HCT116 (cell line): ENCODE results near the gene MBNL2. TPM values are rescaled to one million over a fixed set of nuclear protein-coding genes. Genes with fewer than 3 reads are reported as not detected.

ENCODE experiments used
- ATAC-seq: fragments of 200-7000 bp; cut with Tn5 transposase; 2 replicates; pipeline ENCODE4 v1.9.1; 2020; ENCODE audit warnings: mild to moderate bottlenecking, moderate library complexity
- BruUV-seq: library from RNA; stranded (reverse); fragments of 400-500 nt; replicated peaks from 2 replicates; lab custom pipeline; 2021; lab: Mats Ljungman, UMichigan
- CTCF ChIA-PET: fragments of 300-600 bp; sonication (Branson Sonifier 250); formaldehyde crosslinking; loops from one replicate; lab custom pipeline; 2021; ENCODE audit warnings: antibody characterized with exemption; lab: Charles Lee
- POLR2A ChIA-PET: fragments of 300-600, 350-600 bp; sonication (Branson Sonifier 250); formaldehyde crosslinking; loops from one replicate; lab custom pipeline; 2021; ENCODE audit warnings: antibody characterized with exemption; lab: Charles Lee
- RAD21 ChIA-PET, 2 experiments: fragments of 300-600 bp; sonication (Branson Sonifier 250); formaldehyde crosslinking; loops; one replicate each; lab custom pipeline; 2023; ENCODE audit warnings: low total read pairs in 2 of 2; ENCODE audit not compliant: uncharacterized antibody in 2 of 2, unreplicated experiment in 2 of 2, low non-redundant PET in 1 of 2; lab: Charles Lee
- DNase-seq: peaks from one replicate; pipeline ENCODE4 v3.0.0-alpha.2; 2010; ENCODE audit warnings: low read depth, low spot score
- H2AFZ ChIP-seq: fragments of 200-600 bp; shearing (Covaris generic), sonication (generic); 2 replicates; pipeline ENCODE4 v1.6.1; 2017; ENCODE audit warnings: low read depth, mixed run types, mixed read lengths, antibody characterized with exemption, low read length; ENCODE audit not compliant: poor library complexity, severe bottlenecking
- H3K27ac ChIP-seq: 2 replicates; pipeline ENCODE4 v1.5.1; 2012; ENCODE audit warnings: low read depth, low read length
- H3K27me3 ChIP-seq: fragments of 200-600 bp; sonication (generic); 2 replicates; pipeline ENCODE4 v1.6.1; 2016; ENCODE audit warnings: mixed run types, low read length, mixed read lengths; ENCODE audit not compliant: insufficient read depth
- H3K36me3 ChIP-seq, 2 experiments: fragments of 200-500 bp in 1 of 2; fragments of 200-600 bp in 1 of 2; sonication (Bioruptor generic) in 1 of 2; sonication (generic) in 1 of 2; 2 replicates each; pipeline versions ENCODE4 v1.5.1 to v1.6.1; 2014 to 2016; ENCODE audit warnings: low read length in 2 of 2, inconsistent platforms in 1 of 2, mixed read lengths in 1 of 2, mixed run types in 1 of 2; ENCODE audit not compliant: insufficient read depth in 2 of 2, control insufficient read depth in 1 of 2
- H3K4me1 ChIP-seq, 2 experiments: fragments of 200-600 bp in 1 of 2; sonication (generic) in 1 of 2; 2 replicates each; pipeline versions ENCODE4 v1.5.1 to v1.6.1; 2012 to 2017; ENCODE audit warnings: low read length in 2 of 2, inconsistent platforms in 1 of 2, mild to moderate bottlenecking in 1 of 2, mixed read lengths in 1 of 2, mixed run types in 1 of 2, moderate library complexity in 1 of 2; ENCODE audit not compliant: insufficient read depth in 2 of 2, control insufficient read depth in 1 of 2
- H3K4me2 ChIP-seq: fragments of 200-600 bp; sonication (generic); 2 replicates; pipeline ENCODE4 v1.6.1; 2017; ENCODE audit warnings: mixed run types, low read length, mixed read lengths
- H3K4me3 ChIP-seq, 2 experiments: fragments of 200-600 bp in 1 of 2; sonication (generic) in 1 of 2; replicated peaks in 1 of 2; 2 replicates each; pipeline ENCODE4 v1.5.1; 2011 to 2016; ENCODE audit warnings: low read length in 2 of 2, control low read depth in 1 of 2, low read depth in 1 of 2, mild to moderate bottlenecking in 1 of 2, mixed read lengths in 1 of 2, mixed run types in 1 of 2
- H3K79me2 ChIP-seq: fragments of 200-600 bp; sonication (generic); 2 replicates; pipeline ENCODE4 v1.6.1; 2017; ENCODE audit warnings: mild to moderate bottlenecking, mixed run types, low read length, moderate library complexity, mixed read lengths; ENCODE audit not compliant: insufficient read depth
- H3K9ac ChIP-seq: fragments of 200-600 bp; sonication (generic); 2 replicates; pipeline ENCODE4 v1.6.1; 2016; ENCODE audit warnings: low read length, mixed read lengths
- H3K9me2 ChIP-seq: fragments of 200-600 bp; sonication (generic), shearing (Covaris generic); 2 replicates; pipeline ENCODE4 v1.6.1; 2017; ENCODE audit warnings: mixed run types, mild to moderate bottlenecking, moderate library complexity; ENCODE audit not compliant: insufficient read depth
- H3K9me3 ChIP-seq, 2 experiments: fragments of 200-500 bp in 1 of 2; fragments of 200-600 bp in 1 of 2; sonication (Bioruptor generic) in 1 of 2; sonication (generic) in 1 of 2; 2 replicates each; pipeline ENCODE4 v1.6.1; 2014 to 2017; ENCODE audit warnings: low read length in 2 of 2, mixed read lengths in 2 of 2, inconsistent platforms in 1 of 2, low read depth in 1 of 2, mild to moderate bottlenecking in 1 of 2, mixed run types in 1 of 2, moderate library complexity in 1 of 2; ENCODE audit not compliant: control insufficient read depth in 1 of 2, insufficient read depth in 1 of 2
- H4K20me1 ChIP-seq: fragments of 200-600 bp; sonication (generic), shearing (Covaris generic); 2 replicates; pipeline ENCODE4 v1.6.1; 2017; ENCODE audit warnings: mixed run types, mild to moderate bottlenecking, moderate library complexity; ENCODE audit not compliant: insufficient read depth
- CBX3 ChIP-seq: IDR thresholded peaks from 2 replicates; pipeline ENCODE4 v1.6.1; 2012; ENCODE audit warnings: low read depth
- ELF1 ChIP-seq: IDR thresholded peaks from 2 replicates; pipeline ENCODE4 v1.6.1; 2012; ENCODE audit warnings: low read depth, borderline replicate concordance
- EZH2 ChIP-seq: fragments of 200-600 bp; sonication (generic); IDR thresholded peaks from 2 replicates; pipeline ENCODE4 v1.6.1; 2017; ENCODE audit warnings: antibody characterized with exemption, mixed run types
- POLR2A ChIP-seq: IDR thresholded peaks from 2 replicates; pipeline ENCODE4 v1.7.0; 2011; ENCODE audit warnings: borderline replicate concordance; ENCODE audit not compliant: insufficient read depth, insufficient read length; ENCODE audit errors: extremely low read depth
- POLR2AphosphoS5 ChIP-seq: IDR thresholded peaks from 2 replicates; pipeline ENCODE4 v1.6.1; 2011; ENCODE audit warnings: mild to moderate bottlenecking, low read depth, low read length, moderate library complexity
- SIN3A ChIP-seq: IDR thresholded peaks from 2 replicates; pipeline ENCODE4 v1.6.1; 2012; ENCODE audit warnings: low read depth
- TCF7L2 ChIP-seq: IDR thresholded peaks from 2 replicates; pipeline ENCODE4 v1.7.0; 2011; ENCODE audit warnings: borderline replicate concordance, inconsistent platforms; ENCODE audit not compliant: insufficient read depth, insufficient read length; ENCODE audit errors: extremely low read depth
- ZBTB33 ChIP-seq: IDR thresholded peaks from 2 replicates; pipeline ENCODE4 v1.6.1; 2011; ENCODE audit warnings: mild to moderate bottlenecking, low read length, moderate library complexity; ENCODE audit not compliant: insufficient replicate concordance; ENCODE audit errors: extremely low read depth
- ZFX ChIP-seq: fragments of 450-650 bp; IDR thresholded peaks from 2 replicates; pipeline ENCODE4 v1.6.1; 2017
- intact Hi-C: fragments of 100-400 bp; cut with micrococcal nuclease; formaldehyde crosslinking; loops from 2 replicates; pipeline ENCODE4 v1.10.0; 2022
- total RNA-seq: library from RNA; stranded (reverse); gene quantifications from one replicate; pipeline ENCODE4 v1.2.1, GENCODE V29; 2021; ENCODE audit not compliant: unreplicated experiment
- TF ChIP-seq, protein P1 (sequence below): IDR thresholded peaks from 2 replicates; pipeline ENCODE4 v1.6.1; 2012

Gene MBNL2
- total RNA-seq, 1 experiment from 2014 or later = 73.9 TPM

DNA sequence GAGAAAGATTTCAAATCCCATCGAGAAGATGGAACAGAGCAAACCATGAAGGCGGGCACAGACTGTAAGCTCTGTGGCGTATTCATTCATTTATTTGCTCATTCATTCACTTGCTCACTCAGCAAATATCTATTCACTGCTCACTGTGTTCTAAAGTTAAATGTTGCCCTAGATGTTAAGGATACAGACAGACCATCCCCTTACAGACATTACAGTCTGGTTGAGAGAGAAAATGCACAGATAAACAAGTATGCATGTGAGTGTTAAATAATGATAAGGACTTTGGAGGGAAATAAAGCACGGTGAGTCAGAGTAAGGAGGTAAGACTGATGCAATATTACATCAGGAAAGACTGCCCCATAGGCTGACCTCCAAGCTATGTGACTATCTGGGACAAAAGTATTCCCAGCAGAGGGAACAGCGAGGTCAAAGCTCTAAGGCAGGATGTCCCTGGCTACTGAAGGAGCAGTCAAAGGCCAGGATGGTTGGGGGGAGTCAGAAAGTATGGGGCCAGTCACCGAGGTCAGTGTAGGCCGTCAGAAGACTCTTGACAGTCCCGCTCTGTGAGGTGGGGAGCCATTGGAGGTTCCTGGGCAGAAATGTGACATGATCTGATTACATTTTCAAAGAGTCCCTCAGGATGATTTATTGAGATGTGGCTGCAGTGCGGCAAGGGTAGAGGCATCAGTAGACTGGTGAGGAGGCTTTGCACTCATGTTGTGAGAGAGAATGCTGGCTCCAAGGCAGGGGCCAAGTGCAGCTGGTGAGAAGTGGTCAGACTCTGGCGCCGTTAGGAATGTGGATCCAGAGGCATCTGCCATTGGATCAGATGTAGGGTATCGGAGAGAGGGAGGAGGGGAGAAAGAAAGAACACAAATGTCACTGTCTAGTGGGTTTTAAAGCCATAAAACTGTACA lies 37.9 kb downstream of the MBNL2 start:
- H3K27me3 ChIP-seq = no peaks in the 10 kb centered on the region
- H3K9ac ChIP-seq = peak overlapping the region; percentile 69
- TF ChIP-seq POLR2AphosphoS5 (0 out of 2 replicates have a peak, but pooled peaks have one; percentile 23), SIN3A (no peak), TCF7L2 (peak; percentile 30)
- ATAC-seq (peak; percentile 10), DNase-seq (no peak)
- H3K79me2 ChIP-seq = peaks cover 69% of the 10 kb centered on the region
- peaks cover 91 to 96% of the 10 kb centered on the region in 2 experiments for H3K4me1 ChIP-seq
- peak overlapping the region; percentile 100 for H3K27ac ChIP-seq
- no peaks in the 10 kb centered on the region for H3K9me3 ChIP-seq
- H2AFZ ChIP-seq = no peak overlapping the region
- H3K36me3 ChIP-seq = no peaks in the 10 kb centered on the region; a peak in 1 of 4 replicates
- POLR2A ChIA-PET = interaction anchor here (1.4 to 2.9 kb wide), 4 partner anchors 10 to 119 kb away, joined by 3 to 11 read pairs (median 4); no protein-coding TSS in a partner anchor
- intact Hi-C loops = loop anchor here (5.0 kb wide), 1 partner anchor 118 kb away; no protein-coding TSS in a partner anchor
- TSS peak; percentile 19 for BruUV-seq
- H4K20me1 ChIP-seq = no peaks in the 10 kb centered on the region
- CTCF ChIA-PET = interaction anchor here (1.4 kb wide), 1 partner anchor 150 kb away, joined by 3 read pairs; no protein-coding TSS in a partner anchor
- H3K9me2 ChIP-seq = no peaks in the 10 kb centered on the region
- RAD21 ChIA-PET = no interaction called here
- peak overlapping the region; percentile 71 for H3K4me2 ChIP-seq
- peak overlapping the region in 1 of 2 experiments; percentile 9; a peak in 1 of 4 replicates for H3K4me3 ChIP-seq

GRCh38 chr13:97261254-97262005 lies 39.3 kb downstream of the MBNL2 start:
- no peaks in the 10 kb centered on the region for H3K27me3 ChIP-seq
- H3K79me2 ChIP-seq = peaks cover 67% of the 10 kb centered on the region
- no peak overlapping the region for H3K4me2 ChIP-seq
- no peaks in the 10 kb centered on the region for H3K9me2 ChIP-seq
- POLR2A ChIA-PET = interaction anchor here (1.7 kb wide), 1 partner anchor 37 kb away, joined by 4 read pairs; no protein-coding TSS in a partner anchor
- peak overlapping the region; percentile 100 for H3K27ac ChIP-seq
- no peaks in the 10 kb centered on the region for H3K9me3 ChIP-seq
- RAD21 ChIA-PET = no interaction called here
- ATAC-seq (no peak), DNase-seq (no peak)
- no peaks in the 10 kb centered on the region; a peak in 1 of 4 replicates for H3K36me3 ChIP-seq
- peaks cover 94 to 95% of the 10 kb centered on the region in 2 experiments for H3K4me1 ChIP-seq
- no peaks in the 10 kb centered on the region for H4K20me1 ChIP-seq
- no peak overlapping the region for H2AFZ ChIP-seq
- H3K9ac ChIP-seq = peak overlapping the region; percentile 5; the same call in 1 of the 2 replicates
- CTCF ChIA-PET = no interaction called here
- H3K4me3 ChIP-seq = no peak overlapping the region
- BruUV-seq = no TSS peak
- intact Hi-C loops = no loop called here
- TF ChIP-seq EZH2 (no peak), CBX3 (no peak), ZFX (no peak), POLR2AphosphoS5 (no peak), ELF1 (no peak), ZBTB33 (no peak), POLR2A (no peak), SIN3A (no peak)
- TF ChIP-seq, protein P1, sequence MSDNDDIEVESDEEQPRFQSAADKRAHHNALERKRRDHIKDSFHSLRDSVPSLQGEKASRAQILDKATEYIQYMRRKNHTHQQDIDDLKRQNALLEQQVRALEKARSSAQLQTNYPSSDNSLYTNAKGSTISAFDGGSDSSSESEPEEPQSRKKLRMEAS = no peak
